K562 (cell line): Measurements from ENCODE around the gene ECT2. TPM values are rescaled to one million over a fixed set of nuclear protein-coding genes. Genes with fewer than 3 reads are reported as not detected.

Experiments
- ATAC-seq: fragments of 200-7000 bp; cut with Tn5 transposase; 3 replicates; pipeline ENCODE4 v1.9.1; 2020; ENCODE audit warnings: moderate library complexity
- BruUV-seq: library from RNA; stranded (reverse); fragments of 400-500 nt; replicated peaks from 2 replicates; lab custom pipeline; 2021; lab: Mats Ljungman, UMichigan
- CTCF ChIA-PET: fragments of 300-600 bp; formaldehyde crosslinking; extraction: SDS; loops from one replicate; lab custom pipeline; 2021; ENCODE audit warnings: low intra/inter-chr PET ratio; lab: Yijun Ruan, JAX
- POLR2A ChIA-PET: fragments of 300-600, 350-650 bp; sonication (Branson Sonifier 250); formaldehyde crosslinking; extraction: SDS; loops from one replicate; lab custom pipeline; 2021; ENCODE audit warnings: antibody characterized with exemption, inconsistent platforms; lab: Yijun Ruan, JAX
- DNase-seq, 4 experiments: peaks; one replicate each; pipeline versions ENCODE4 v3.0.0 to v3.0.0-alpha.2; 2011 to 2018; ENCODE audit warnings: low spot score in 3 of 4, mixed read lengths in 3 of 4; ENCODE audit errors: extremely low read depth in 1 of 4
- FAIRE-seq: peaks from 2 replicates; lab custom pipeline; 2011; peaks lifted over from hg19 to GRCh38; lab: Jason Lieb, UNC
- H2AFZ ChIP-seq: 2 replicates; pipeline ENCODE4 v1.6.0; 2011; ENCODE audit warnings: low read depth, low read length, control low read depth, inconsistent platforms
- H3K27ac ChIP-seq: fragments of 200-600 bp; 3 replicates; pipeline ENCODE4 v1.8.0; 2011; ENCODE audit warnings: low read depth, mild to moderate bottlenecking, control low read depth, inconsistent platforms, low read length, moderate library complexity, mixed read lengths; ENCODE audit errors: extremely low read depth
- H3K27me3 ChIP-seq, 2 experiments: fragments of 300-600 bp in 1 of 2; 2 replicates in 1 of 2; 3 replicates in 1 of 2; pipeline versions ENCODE4 v1.6.0 to v1.8.0; 2011; ENCODE audit warnings: inconsistent platforms in 2 of 2, low read length in 2 of 2, mild to moderate bottlenecking in 1 of 2, mixed read lengths in 1 of 2, moderate library complexity in 1 of 2; ENCODE audit not compliant: control insufficient read depth in 2 of 2, insufficient read depth in 2 of 2
- H3K36me3 ChIP-seq: fragments of 300-600 bp; 3 replicates; pipeline ENCODE4 v1.8.0; 2011; ENCODE audit warnings: mild to moderate bottlenecking, low read length, inconsistent platforms; ENCODE audit not compliant: control insufficient read depth, insufficient read depth
- H3K4me1 ChIP-seq, 2 experiments: fragments of 200-600 bp in 1 of 2; replicated peaks in 1 of 2; 2 replicates in 1 of 2; 3 replicates in 1 of 2; pipeline versions ENCODE4 v1.5.1 to v1.8.0; 2011; ENCODE audit warnings: inconsistent platforms in 2 of 2, low read length in 2 of 2, mild to moderate bottlenecking in 1 of 2, mixed read lengths in 1 of 2, moderate library complexity in 1 of 2; ENCODE audit not compliant: control insufficient read depth in 2 of 2, insufficient read depth in 2 of 2
- H3K4me2 ChIP-seq: 2 replicates; pipeline ENCODE4 v1.6.1; 2011; ENCODE audit warnings: low read length, control low read depth, inconsistent platforms, mixed read lengths; ENCODE audit not compliant: insufficient read depth
- H3K4me3 ChIP-seq: fragments of 200-600 bp; sonication (generic), shearing (Covaris generic); 2 replicates; pipeline ENCODE4 v1.5.1; 2016; ENCODE audit warnings: control low read depth, inconsistent platforms
- H3K79me2 ChIP-seq: fragments of 200-600 bp; 3 replicates; pipeline ENCODE4 v1.8.0; 2011; ENCODE audit warnings: low read length, inconsistent platforms; ENCODE audit not compliant: control insufficient read depth, insufficient read depth
- H3K9ac ChIP-seq, 2 experiments: 2 replicates each; pipeline versions ENCODE4 v1.6.0 to v1.6.1; 2011; ENCODE audit warnings: low read depth in 2 of 2, low read length in 2 of 2, control low read depth in 1 of 2, inconsistent platforms in 1 of 2, mild to moderate bottlenecking in 1 of 2, mixed read lengths in 1 of 2; ENCODE audit not compliant: insufficient read depth in 1 of 2
- H3K9me1 ChIP-seq: one replicate; pipeline ENCODE4 v1.6.0; 2011; ENCODE audit warnings: inconsistent platforms, mild to moderate bottlenecking, low read length, moderate library complexity; ENCODE audit not compliant: control insufficient read depth, insufficient read depth
- H3K9me3 ChIP-seq: replicated peaks from 2 replicates; pipeline ENCODE4 v1.5.1; 2011; ENCODE audit warnings: low read depth, low read length, inconsistent platforms; ENCODE audit not compliant: control insufficient read depth, insufficient read depth
- H4K20me1 ChIP-seq: replicated peaks from 2 replicates; pipeline ENCODE4 v1.6.1; 2011; ENCODE audit warnings: low read length, inconsistent platforms, mixed read lengths; ENCODE audit not compliant: control insufficient read depth, insufficient read depth
- AFF4 ChIP-seq: sonication (generic); formaldehyde crosslinking; IDR thresholded peaks from 2 replicates; pipeline ENCODE4 v1.8.0; 2023; ENCODE audit warnings: mild to moderate bottlenecking, missing genetic modification reagents
- LEF1 ChIP-seq: fragments of 450-650 bp; IDR thresholded peaks from 2 replicates; pipeline ENCODE4 v1.6.1; 2016; ENCODE audit warnings: mild to moderate bottlenecking
- RBM22 ChIP-seq: fragments of 200-400 bp; formaldehyde crosslinking; IDR thresholded peaks from 2 replicates; pipeline ENCODE4 v1.6.1; 2018; ENCODE audit warnings: low read length, low read depth; ENCODE audit not compliant: poor library complexity, severe bottlenecking
- ZEB2 ChIP-seq: fragments of 450-650 bp; IDR thresholded peaks from 2 replicates; pipeline ENCODE4 v1.6.1; 2016
- ZNF592 ChIP-seq: fragments of 450-650 bp; IDR thresholded peaks from 2 replicates; pipeline ENCODE4 v1.6.1; 2017; ENCODE audit warnings: antibody characterized with exemption, mild to moderate bottlenecking
- WGBS: fragments of 100-300 bp; shearing (Covaris generic); methylation state at CpG from one replicate; pipeline ENCODE4 v1.1.6; 2016; ENCODE audit warnings: low coverage, mixed read lengths; ENCODE audit not compliant: insufficient coverage; ENCODE audit errors: missing lambda C conversion rate; 5-methylcytosine and 5-hydroxymethylcytosine counted together
- in situ Hi-C: fragments of 300-500 bp; cut with MboI; formaldehyde crosslinking; loops from 4 replicates; pipeline ENCODE4 v1.15.0; 2018; ENCODE audit warnings: inconsistent platforms, mixed read lengths
- intact Hi-C: fragments of 100-400 bp; cut with micrococcal nuclease; formaldehyde crosslinking; loops from 2 replicates; pipeline ENCODE4 v1.14.2; 2022
- polyA plus RNA-seq, 8 experiments: library from polyadenylated mRNA; depleted of rRNA in 4 of 8; stranded (reverse) in 5 of 8; unstranded in 3 of 8; fragments of >200 nt; fragmentation: Nextera tagmentation in 2 of 8; fragmentation: Illumina TruSeq in 1 of 8; extraction: Ambion mirVana in 2 of 8; extraction: Trizol in 1 of 8; gene quantifications; 2 replicates each; pipeline versions ENCODE4 v1.2.1 to v1.2.3, GENCODE V29; 2011 to 2014; ENCODE audit warnings: inconsistent platforms in 1 of 8, missing spikeins in 1 of 8
- total RNA-seq, 7 experiments: library from RNA; depleted of rRNA in 6 of 7; stranded (reverse); fragments of >200 nt in 6 of 7; fragmentation: Illumina TruSeq in 2 of 7; extraction: Trizol in 2 of 7; gene quantifications; 2 replicates each; pipeline versions ENCODE4 v1.2.1 to v1.2.3, GENCODE V29; 2011 to 2021; ENCODE audit warnings: low replicate concordance in 1 of 7
- TF ChIP-seq, protein P1 (sequence below): fragments of 450-650 bp; IDR thresholded peaks from 2 replicates; pipeline ENCODE4 v1.6.1; 2017; ENCODE audit warnings: mild to moderate bottlenecking, moderate library complexity

ECT2 gene
- total and polyA plus RNA-seq, 9 of the 15 experiments (the other 6 are each of a cell fraction or from before 2014, with no cell fraction given): 19.0 to 53.0 (median 36.5) TPM

GRCh38 chr3:172707967-172708366, 42.6 kb upstream of the ECT2 start (continued):
- TF ChIP-seq, protein P1, sequence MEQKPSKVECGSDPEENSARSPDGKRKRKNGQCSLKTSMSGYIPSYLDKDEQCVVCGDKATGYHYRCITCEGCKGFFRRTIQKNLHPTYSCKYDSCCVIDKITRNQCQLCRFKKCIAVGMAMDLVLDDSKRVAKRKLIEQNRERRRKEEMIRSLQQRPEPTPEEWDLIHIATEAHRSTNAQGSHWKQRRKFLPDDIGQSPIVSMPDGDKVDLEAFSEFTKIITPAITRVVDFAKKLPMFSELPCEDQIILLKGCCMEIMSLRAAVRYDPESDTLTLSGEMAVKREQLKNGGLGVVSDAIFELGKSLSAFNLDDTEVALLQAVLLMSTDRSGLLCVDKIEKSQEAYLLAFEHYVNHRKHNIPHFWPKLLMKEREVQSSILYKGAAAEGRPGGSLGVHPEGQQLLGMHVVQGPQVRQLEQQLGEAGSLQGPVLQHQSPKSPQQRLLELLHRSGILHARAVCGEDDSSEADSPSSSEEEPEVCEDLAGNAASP: no peak
- TF ChIP-seq ZNF592: no peak

DNA sequence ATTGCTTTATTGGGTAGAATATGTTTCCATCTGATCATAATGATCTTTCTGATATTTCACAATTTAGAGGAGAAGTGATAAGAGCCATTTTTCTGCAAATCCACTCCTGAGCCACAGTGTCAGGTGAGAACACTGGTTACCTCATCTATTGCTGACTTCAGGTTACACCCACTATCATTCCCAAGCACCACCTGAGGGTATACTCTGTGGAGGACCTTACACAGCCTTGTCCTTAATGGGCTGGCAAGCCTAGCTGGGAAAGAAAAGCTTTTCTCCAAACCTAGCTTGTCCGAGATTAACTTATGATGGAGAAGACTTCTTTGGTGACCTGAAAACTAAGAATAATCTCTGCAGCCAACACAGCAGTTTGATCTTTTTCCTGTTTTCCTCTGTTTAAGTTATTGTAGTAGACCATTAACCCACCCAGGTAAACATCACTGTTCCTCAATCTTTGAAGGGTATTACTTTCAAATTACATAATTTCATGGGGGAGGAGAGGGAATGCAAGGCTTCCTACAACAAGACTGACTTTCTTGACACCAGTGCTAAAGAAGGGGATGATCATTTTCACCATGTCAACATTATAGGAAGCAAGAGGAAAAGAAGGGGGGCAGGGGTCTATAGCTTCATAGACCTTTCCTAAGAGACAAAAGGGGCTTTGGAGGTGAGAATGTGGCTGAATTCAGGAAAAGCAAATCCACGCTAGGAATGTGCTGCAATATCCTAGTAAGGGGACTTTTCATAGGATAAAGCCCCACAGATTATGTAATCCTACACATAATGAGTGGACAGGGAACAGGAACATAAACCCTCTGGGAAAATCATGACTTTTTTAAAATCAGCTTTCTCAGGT, 41.4 kb upstream of the ECT2 start:
- no peak overlapping the region for H3K4me3 ChIP-seq
- CTCF ChIA-PET: no interaction called here
- H3K9me1 ChIP-seq: no peaks in the 10 kb centered on the region
- no peaks in the 10 kb centered on the region for H4K20me1 ChIP-seq
- no peak for FAIRE-seq
- no peak overlapping the region for H3K9ac ChIP-seq
- no TSS peak for BruUV-seq
- no peak overlapping the region for H3K4me2 ChIP-seq
- H3K27me3 ChIP-seq: no peaks in the 10 kb centered on the region
- peaks cover 6% of the 10 kb centered on the region; the same call in 2 of the 3 replicates for H3K79me2 ChIP-seq
- no peak for DNase-seq
- WGBS: 86% methylated on average over 2 of the region's 2 CpGs
- in situ Hi-C loops: no loop called here
- no peak overlapping the region for H2AFZ ChIP-seq
- no peak overlapping the region for H3K27ac ChIP-seq
- intact Hi-C loops: no loop called here
- no peaks in the 10 kb centered on the region for H3K36me3 ChIP-seq
- POLR2A ChIA-PET: interaction anchor here (1.2 to 1.7 kb wide), 3 partner anchors 9 to 41 kb away, joined by 4 to 5 read pairs (median 4); partner anchors contain the start of gene ECT2
- no peaks in the 10 kb centered on the region for H3K9me3 ChIP-seq
- peaks cover 4 to 10% of the 10 kb centered on the region in 2 experiments; a peak in 4 of 5 replicates for H3K4me1 ChIP-seq
- TF ChIP-seq ZEB2 (no peak), AFF4 (no peak), LEF1 (no peak), RBM22 (no peak)
- ATAC-seq: no peak
